B cell (primary cell): ENCODE results near the gene IPO5.

Source experiments
- CTCF ChIP-seq: fragments of 200-600 bp; IDR thresholded peaks from one replicate; pipeline ENCODE4 v1.8.0; 2022; ENCODE audit warnings: antibody characterized with exemption, mild to moderate bottlenecking
- EZH2 ChIP-seq: IDR thresholded peaks from 2 replicates; pipeline ENCODE4 v1.6.1; 2012; ENCODE audit warnings: borderline replicate concordance, low read depth, mild to moderate bottlenecking, moderate library complexity, low read length; ENCODE audit not compliant: insufficient read depth, poor library complexity, severe bottlenecking

DNA sequence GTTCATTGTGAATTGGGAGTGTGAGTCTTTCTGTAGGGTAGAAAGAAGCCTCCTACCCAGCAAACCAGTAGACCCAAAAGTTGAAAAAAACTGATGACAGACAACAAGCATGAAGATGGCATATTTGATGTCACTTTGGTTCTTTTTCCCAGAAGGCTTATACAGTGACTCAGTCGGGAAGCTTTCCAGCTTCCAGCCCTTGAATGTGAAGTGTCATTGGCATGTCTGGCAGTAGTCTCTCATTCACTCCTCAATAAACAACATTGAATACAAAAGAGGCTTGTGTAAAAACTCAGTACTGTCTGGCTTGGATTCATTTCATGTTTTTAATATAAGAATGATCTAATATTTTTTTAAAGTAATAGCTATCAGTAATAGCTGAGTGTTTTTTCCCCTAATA is 68.7 kb downstream of the IPO5 start:
- TF ChIP-seq CTCF (no peak), EZH2 (no peak)
